PC-9 (cell line): ENCODE results near the gene EML6. TPM values are rescaled to one million over a fixed set of nuclear protein-coding genes. Genes with fewer than 3 reads are reported as not detected.

Experiments used
- BruUV-seq: library from RNA; stranded (reverse); fragments of 400-500 nt; replicated peaks from 2 replicates; lab custom pipeline; 2021; lab: Mats Ljungman, UMichigan
- CTCF ChIA-PET: fragments of 300-600 bp; sonication (Branson Sonifier 250); formaldehyde crosslinking; loops from one replicate; lab custom pipeline; 2022; ENCODE audit warnings: antibody characterized with exemption; lab: Charles Lee
- POLR2A ChIA-PET: fragments of 300-600 bp; sonication (Branson Sonifier 250); formaldehyde crosslinking; loops from one replicate; lab custom pipeline; 2022; ENCODE audit warnings: antibody characterized with exemption; ENCODE audit not compliant: unreplicated experiment; lab: Charles Lee
- DNase-seq, 2 experiments: peaks; one replicate each; pipeline versions ENCODE4 v3.0.0 to v3.0.0-alpha.2; 2015 to 2022; ENCODE audit warnings: mixed read lengths in 1 of 2
- H2AFZ ChIP-seq: fragments of 200-600 bp; sonication (generic); 2 replicates; pipeline ENCODE4 v1.8.1; 2017; ENCODE audit warnings: antibody characterized with exemption
- H3F3A ChIP-seq: fragments of 200-600 bp; sonication (generic); 2 replicates; pipeline ENCODE4 v1.8.1; 2017; ENCODE audit warnings: antibody characterized with exemption, mild to moderate bottlenecking, low read depth; ENCODE audit not compliant: insufficient read depth
- H3K27ac ChIP-seq: fragments of 200-600 bp; sonication (generic); 2 replicates; pipeline ENCODE4 v1.6.1; 2016; ENCODE audit warnings: mixed run types
- H3K27me3 ChIP-seq: fragments of 200-600 bp; sonication (generic); 2 replicates; pipeline ENCODE4 v1.6.1; 2016; ENCODE audit warnings: low read depth, mixed run types; ENCODE audit not compliant: insufficient read depth
- H3K36me3 ChIP-seq: fragments of 200-600 bp; sonication (generic); 2 replicates; pipeline ENCODE4 v1.6.1; 2016; ENCODE audit warnings: low read depth, mixed run types
- H3K4me1 ChIP-seq: fragments of 200-600 bp; sonication (generic); replicated peaks from 2 replicates; pipeline ENCODE4 v1.6.1; 2016; ENCODE audit warnings: mixed run types; ENCODE audit not compliant: insufficient read depth
- H3K4me2 ChIP-seq: fragments of 200-600 bp; sonication (generic); 2 replicates; pipeline ENCODE4 v1.6.1; 2017; ENCODE audit warnings: mixed run types
- H3K4me3 ChIP-seq: fragments of 200-600 bp; sonication (generic); 2 replicates; pipeline ENCODE4 v1.6.1; 2016; ENCODE audit warnings: mixed run types
- H3K79me2 ChIP-seq: fragments of 200-600 bp; sonication (generic); 2 replicates; pipeline ENCODE4 v1.6.1; 2017; ENCODE audit warnings: low read depth, mixed run types
- H3K9me2 ChIP-seq: fragments of 200-600 bp; sonication (generic); 2 replicates; pipeline ENCODE4 v1.8.1; 2017; ENCODE audit warnings: mild to moderate bottlenecking; ENCODE audit not compliant: insufficient read depth
- H3K9me3 ChIP-seq: fragments of 200-600 bp; sonication (generic); 2 replicates; pipeline ENCODE4 v1.8.1; 2016; ENCODE audit warnings: low read depth; ENCODE audit not compliant: insufficient read depth
- H4K20me1 ChIP-seq: fragments of 200-600 bp; sonication (generic); 2 replicates; pipeline ENCODE4 v1.8.1; 2017; ENCODE audit not compliant: insufficient read depth
- CTCF ChIP-seq: fragments of 200-600 bp; sonication (generic); conservative IDR thresholded peaks from 2 replicates; pipeline ENCODE4 v1.6.1; 2017; ENCODE audit warnings: mixed run types, antibody characterized with exemption, mild to moderate bottlenecking, moderate library complexity
- EZH2 ChIP-seq: fragments of 200-600 bp; sonication (generic); IDR thresholded peaks from 2 replicates; pipeline ENCODE4 v1.8.0; 2017; ENCODE audit warnings: antibody characterized with exemption, low read depth
- intact Hi-C: fragments of 100-400 bp; cut with micrococcal nuclease; formaldehyde crosslinking; loops from one replicate; pipeline ENCODE4 v1.10.0; 2022; ENCODE audit not compliant: unreplicated experiment
- total RNA-seq: library from RNA; stranded (reverse); gene quantifications from 2 replicates; pipeline ENCODE4 v1.2.3, GENCODE V29; 2021

Gene EML6
- total RNA-seq, 1 experiment from 2014 or later, result 3.7 TPM

- Histone ChIP-seq H3F3A (peaks cover 25% of the 10 kb centered on the region; the same call in 1 of the 2 replicates), H3K9me2 (no peaks in the 10 kb centered on the region), H3K27me3 (no peaks in the 10 kb centered on the region), H4K20me1 (no peaks in the 10 kb centered on the region), H3K27ac (no peak overlapping the region), H3K9me3 (no peaks in the 10 kb centered on the region), H2AFZ (no peak overlapping the region), H3K4me1 (peaks cover 22% of the 10 kb centered on the region), H3K4me2 (no peak overlapping the region), H3K4me3 (no peak overlapping the region), H3K36me3 (no peaks in the 10 kb centered on the region), H3K79me2 (no peaks in the 10 kb centered on the region)
- CTCF ChIA-PET, result no interaction called here
- no peak for TF ChIP-seq CTCF
- TF ChIP-seq EZH2, result no peak
- no peak for DNase-seq
- intact Hi-C loops, result no loop called here
- POLR2A ChIA-PET, result no interaction called here
- BruUV-seq, result no TSS peak
Observed at GRCh38 chr2:54947646-54948045, 224.2 kb downstream of the EML6 start.

GRCh38 chr2:54948120-54948519 lies 224.7 kb downstream of the EML6 start:
- Histone ChIP-seq H3K4me3 (no peak overlapping the region), H3K4me2 (no peak overlapping the region), H3K79me2 (no peaks in the 10 kb centered on the region), H2AFZ (no peak overlapping the region), H3K27ac (no peak overlapping the region), H3K36me3 (no peaks in the 10 kb centered on the region), H3K4me1 (peaks cover 26% of the 10 kb centered on the region), H3F3A (peaks cover 30% of the 10 kb centered on the region; the same call in 1 of the 2 replicates), H3K27me3 (no peaks in the 10 kb centered on the region), H3K9me3 (no peaks in the 10 kb centered on the region), H3K9me2 (no peaks in the 10 kb centered on the region), H4K20me1 (no peaks in the 10 kb centered on the region)
- TF ChIP-seq CTCF, result no peak
- intact Hi-C loops, result no loop called here
- ChIA-PET CTCF (no interaction called here), POLR2A (no interaction called here)
- DNase-seq, result no peak
- no TSS peak for BruUV-seq

- Histone ChIP-seq H3F3A (peaks cover 39% of the 10 kb centered on the region; the same call in 1 of the 2 replicates), H3K4me3 (no peak overlapping the region), H3K4me2 (no peak overlapping the region), H3K27ac (no peak overlapping the region), H2AFZ (no peak overlapping the region), H3K9me3 (no peaks in the 10 kb centered on the region), H3K9me2 (no peaks in the 10 kb centered on the region), H3K4me1 (peaks cover 37% of the 10 kb centered on the region), H3K27me3 (no peaks in the 10 kb centered on the region), H3K36me3 (no peaks in the 10 kb centered on the region), H4K20me1 (no peaks in the 10 kb centered on the region), H3K79me2 (no peaks in the 10 kb centered on the region)
- no TSS peak for BruUV-seq
- POLR2A ChIA-PET, result no interaction called here
- intact Hi-C loops, result no loop called here
- CTCF ChIA-PET, result no interaction called here
- DNase-seq, result no peak
- TF ChIP-seq EZH2 (no peak), CTCF (no peak)
Observed at GRCh38 chr2:54949431-54949830, 226.0 kb downstream of the EML6 start.
